ENCODE data around the gene FCER2.

Gene FCER2

GRCh38 chr19:7676376-7676775, 25.6 kb downstream of the FCER2 start:
- DNase-seq: no peak

- DNase-seq: peak; percentile 40
These were observed 27.6 kb downstream of the FCER2 start for GRCh38 chr19:7674010-7675005.

- no peak for DNase-seq
These were observed 29.4 kb downstream of the FCER2 start for GRCh38 chr19:7672522-7672921.

GRCh38 chr19:7670790-7671189, 31.1 kb downstream of the FCER2 start:
- no peak for DNase-seq

GRCh38 chr19:7670150-7670783, 31.7 kb downstream of the FCER2 start:
- peak; percentile 18 for DNase-seq

GRCh38 chr19:7669641-7670040, 32.3 kb downstream of the FCER2 start:
- DNase-seq: no peak

- no peak for DNase-seq
These were observed 33.1 kb downstream of the FCER2 start, which contains the start of gene RETN for GRCh38 chr19:7668842-7669241. Gene RETN (plus strand): TSS chr19:7669049. CDS start chr19:7669327, 278 bp downstream.

GRCh38 chr19:7665076-7665475, 36.9 kb downstream of the FCER2 start:
- no peak for DNase-seq

- DNase-seq: no peak
These were observed 38.2 kb downstream of the FCER2 start for GRCh38 chr19:7663706-7664105.

GRCh38 chr19:7662657-7663056, 39.3 kb downstream of the FCER2 start:
- DNase-seq: no peak

GRCh38 chr19:7661744-7662538, 40.0 kb downstream of the FCER2 start:
- DNase-seq: no peak

- DNase-seq: peak; percentile 56
These were observed 43.7 kb downstream of the FCER2 start for GRCh38 chr19:7658219-7658686.

GRCh38 chr19:7657131-7657751, 44.7 kb downstream of the FCER2 start:
- DNase-seq: peak; percentile 44

GRCh38 chr19:7655581-7655980, 46.4 kb downstream of the FCER2 start:
- no peak for DNase-seq

- no peak for DNase-seq
These were observed 47.5 kb downstream of the FCER2 start for GRCh38 chr19:7654401-7654800.

GRCh38 chr19:7652061-7652641, 49.8 kb downstream of the FCER2 start:
- peak; percentile 92 for DNase-seq

GRCh38 chr19:7650148-7650547, 51.8 kb downstream of the FCER2 start:
- DNase-seq: no peak

- DNase-seq: no peak
These were observed 53.5 kb downstream of the FCER2 start for GRCh38 chr19:7648265-7649014.

- DNase-seq: no peak
These were observed 54.8 kb downstream of the FCER2 start for GRCh38 chr19:7647156-7647555.

GRCh38 chr19:7646426-7646700, 55.6 kb downstream of the FCER2 start:
- no peak for DNase-seq

- DNase-seq: no peak
These were observed 56.1 kb downstream of the FCER2 start for GRCh38 chr19:7645656-7646425.
